ENCODE results near the gene LCE2D.

The LCE2D gene

GRCh38 chr1:152699746-152700145, 36.6 kb downstream of the LCE2D start:
- no peak for DNase-seq

- no peak for DNase-seq
Measured at GRCh38 chr1:152707860-152708259, 44.7 kb downstream of the LCE2D start, which contains the start of gene LCE4A. TSS of gene LCE4A (plus strand) at chr1:152708160. CDS start at chr1:152709076, 916 bp downstream.
